Measurements from ENCODE around the gene ANKRD66.

GRCh38 chr6:46772762-46773161, 26.0 kb downstream of the ANKRD66 start:
- TF ChIP-seq, protein P1, sequence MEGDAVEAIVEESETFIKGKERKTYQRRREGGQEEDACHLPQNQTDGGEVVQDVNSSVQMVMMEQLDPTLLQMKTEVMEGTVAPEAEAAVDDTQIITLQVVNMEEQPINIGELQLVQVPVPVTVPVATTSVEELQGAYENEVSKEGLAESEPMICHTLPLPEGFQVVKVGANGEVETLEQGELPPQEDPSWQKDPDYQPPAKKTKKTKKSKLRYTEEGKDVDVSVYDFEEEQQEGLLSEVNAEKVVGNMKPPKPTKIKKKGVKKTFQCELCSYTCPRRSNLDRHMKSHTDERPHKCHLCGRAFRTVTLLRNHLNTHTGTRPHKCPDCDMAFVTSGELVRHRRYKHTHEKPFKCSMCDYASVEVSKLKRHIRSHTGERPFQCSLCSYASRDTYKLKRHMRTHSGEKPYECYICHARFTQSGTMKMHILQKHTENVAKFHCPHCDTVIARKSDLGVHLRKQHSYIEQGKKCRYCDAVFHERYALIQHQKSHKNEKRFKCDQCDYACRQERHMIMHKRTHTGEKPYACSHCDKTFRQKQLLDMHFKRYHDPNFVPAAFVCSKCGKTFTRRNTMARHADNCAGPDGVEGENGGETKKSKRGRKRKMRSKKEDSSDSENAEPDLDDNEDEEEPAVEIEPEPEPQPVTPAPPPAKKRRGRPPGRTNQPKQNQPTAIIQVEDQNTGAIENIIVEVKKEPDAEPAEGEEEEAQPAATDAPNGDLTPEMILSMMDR (IDR thresholded peaks at IDR 0.05), result no peak
- no peak for TF ChIP-seq POLR2A (IDR thresholded peaks at IDR 0.05)
